ENCODE results near the gene ADGRB3. TPM values are rescaled to one million over a fixed set of nuclear protein-coding genes. Genes with fewer than 3 reads are reported as not detected.

ADGRB3 gene
- under 0.01 TPM in 1 of 2 replicates, not detected in the other for total RNA-seq

DNA sequence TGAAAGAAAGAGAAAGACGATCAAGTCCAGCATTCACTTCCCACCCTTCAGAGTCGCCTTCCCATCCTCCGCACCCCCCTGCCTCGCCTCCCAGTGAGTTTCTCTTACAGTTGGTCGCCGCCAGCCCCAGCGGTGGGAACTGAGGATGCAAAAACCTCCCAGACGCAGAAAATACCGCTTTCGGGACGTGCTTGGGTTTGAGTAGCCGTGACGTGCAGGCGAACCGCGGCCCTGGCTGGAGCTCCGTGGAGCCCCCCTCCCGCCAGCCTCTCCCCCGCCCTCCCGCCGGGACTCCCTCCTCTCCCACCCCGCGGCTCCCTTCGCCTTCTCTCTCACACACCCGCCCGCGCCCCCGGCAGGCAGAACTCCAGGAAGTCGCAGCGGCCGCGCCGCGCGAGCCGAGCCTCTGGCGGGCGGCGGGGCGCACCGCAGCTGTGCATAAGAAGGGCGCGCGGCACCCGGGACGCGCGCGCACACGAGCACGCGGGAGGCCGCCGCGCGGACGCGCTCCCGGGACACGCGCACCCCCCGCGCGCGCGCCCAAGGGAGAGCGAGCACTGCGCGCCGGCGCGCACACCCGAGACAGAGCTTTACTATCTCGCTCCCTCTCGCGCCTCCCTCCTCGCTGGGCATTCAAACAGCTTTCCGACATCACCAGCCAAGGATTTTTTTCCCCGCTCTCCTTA lies at the start of gene ADGRB3:
ADGRB3 (plus strand) TSS at position 557 of the 686 bp plus-strand sequence. CDS start 3,394 bp downstream, outside the sequence.

